MM.1S (cell line): Measurements from ENCODE around the gene FHIT.

Source experiments
- DNase-seq: peaks from one replicate; pipeline ENCODE4 v3.0.0-alpha.2; 2015
- H2AFZ ChIP-seq: fragments of 300-600 bp; sonication (generic); 2 replicates; pipeline ENCODE4 v1.6.0; 2016; ENCODE audit warnings: antibody characterized with exemption, low read length
- H3F3A ChIP-seq: fragments of 300-600 bp; sonication (generic); 2 replicates; pipeline ENCODE4 v1.6.1; 2016; ENCODE audit warnings: mild to moderate bottlenecking, antibody characterized with exemption, low read length, moderate library complexity, mixed read lengths; ENCODE audit not compliant: insufficient read depth
- H3K27ac ChIP-seq: fragments of 300-600 bp; sonication (generic); 2 replicates; pipeline ENCODE4 v1.5.1; 2016; ENCODE audit warnings: mild to moderate bottlenecking, low read length
- H3K27me3 ChIP-seq: fragments of 300-600 bp; sonication (generic); replicated peaks from 2 replicates; pipeline ENCODE4 v1.6.0; 2016; ENCODE audit warnings: low read length; ENCODE audit not compliant: insufficient read depth
- H3K36me3 ChIP-seq: fragments of 300-600 bp; sonication (generic); replicated peaks from 2 replicates; pipeline ENCODE4 v1.6.1; 2016; ENCODE audit warnings: mild to moderate bottlenecking, low read length, mixed read lengths; ENCODE audit not compliant: insufficient read depth
- H3K4me1 ChIP-seq: fragments of 300-600 bp; sonication (generic); 2 replicates; pipeline ENCODE4 v1.6.1; 2016; ENCODE audit warnings: low read length, mixed read lengths
- H3K4me2 ChIP-seq: fragments of 300-600 bp; sonication (generic); 2 replicates; pipeline ENCODE4 v1.6.0; 2016; ENCODE audit warnings: low read depth, low read length
- H3K4me3 ChIP-seq: fragments of 300-600 bp; sonication (generic); 2 replicates; pipeline ENCODE4 v1.5.1; 2016; ENCODE audit warnings: low read length, mixed read lengths
- H3K79me2 ChIP-seq: fragments of 300-600 bp; sonication (generic); 2 replicates; pipeline ENCODE4 v1.6.1; 2016; ENCODE audit warnings: mixed run types, low read length, mixed read lengths
- H3K9ac ChIP-seq: fragments of 300-600 bp; sonication (generic); 2 replicates; pipeline ENCODE4 v1.6.1; 2016; ENCODE audit warnings: low read length, mixed read lengths
- H3K9me2 ChIP-seq: fragments of 300-600 bp; sonication (generic); replicated peaks from 2 replicates; pipeline ENCODE4 v1.6.1; 2016; ENCODE audit warnings: mild to moderate bottlenecking, low read length, mixed read lengths; ENCODE audit not compliant: insufficient read depth
- H3K9me3 ChIP-seq: fragments of 300-600 bp; sonication (generic); replicated peaks from 2 replicates; pipeline ENCODE4 v1.6.1; 2016; ENCODE audit warnings: mild to moderate bottlenecking, low read length, mixed read lengths; ENCODE audit not compliant: insufficient read depth
- H4K20me1 ChIP-seq: fragments of 300-600 bp; sonication (generic); 2 replicates; pipeline ENCODE4 v1.6.1; 2016; ENCODE audit warnings: mild to moderate bottlenecking, low read length, moderate library complexity, mixed read lengths; ENCODE audit not compliant: insufficient read depth
- EZH2 ChIP-seq: fragments of 300-600 bp; sonication (generic); optimal IDR thresholded peaks from 2 replicates; pipeline ENCODE3; 2017; ENCODE audit warnings: low read depth, mild to moderate bottlenecking, antibody characterized with exemption, low read length, mixed read lengths
- EZH2phosphoT487 ChIP-seq: fragments of 300-600 bp; sonication (generic); IDR thresholded peaks from 2 replicates; pipeline ENCODE4 v1.6.1; 2018; ENCODE audit warnings: antibody characterized with exemption, low read length
- TF ChIP-seq, protein P1 (sequence below): fragments of 300-600 bp; sonication (generic); IDR thresholded peaks from 2 replicates; pipeline ENCODE4 v1.5.1; 2016; ENCODE audit warnings: antibody characterized with exemption, low read length, mixed read lengths

The FHIT gene

GRCh38 chr3:60571511-60571910 is 679.7 kb downstream of the FHIT start:
- Histone ChIP-seq H3K79me2 (no peaks in the 10 kb centered on the region), H3K27me3 (no peaks in the 10 kb centered on the region), H2AFZ (no peak overlapping the region), H3K27ac (no peak overlapping the region), H3K36me3 (no peaks in the 10 kb centered on the region), H3K4me1 (no peaks in the 10 kb centered on the region), H3K9me3 (no peaks in the 10 kb centered on the region), H3K4me2 (no peak overlapping the region), H3K9ac (no peak overlapping the region), H4K20me1 (no peaks in the 10 kb centered on the region), H3K9me2 (no peaks in the 10 kb centered on the region), H3F3A (no peaks in the 10 kb centered on the region), H3K4me3 (no peak overlapping the region)
- TF ChIP-seq, protein P1, sequence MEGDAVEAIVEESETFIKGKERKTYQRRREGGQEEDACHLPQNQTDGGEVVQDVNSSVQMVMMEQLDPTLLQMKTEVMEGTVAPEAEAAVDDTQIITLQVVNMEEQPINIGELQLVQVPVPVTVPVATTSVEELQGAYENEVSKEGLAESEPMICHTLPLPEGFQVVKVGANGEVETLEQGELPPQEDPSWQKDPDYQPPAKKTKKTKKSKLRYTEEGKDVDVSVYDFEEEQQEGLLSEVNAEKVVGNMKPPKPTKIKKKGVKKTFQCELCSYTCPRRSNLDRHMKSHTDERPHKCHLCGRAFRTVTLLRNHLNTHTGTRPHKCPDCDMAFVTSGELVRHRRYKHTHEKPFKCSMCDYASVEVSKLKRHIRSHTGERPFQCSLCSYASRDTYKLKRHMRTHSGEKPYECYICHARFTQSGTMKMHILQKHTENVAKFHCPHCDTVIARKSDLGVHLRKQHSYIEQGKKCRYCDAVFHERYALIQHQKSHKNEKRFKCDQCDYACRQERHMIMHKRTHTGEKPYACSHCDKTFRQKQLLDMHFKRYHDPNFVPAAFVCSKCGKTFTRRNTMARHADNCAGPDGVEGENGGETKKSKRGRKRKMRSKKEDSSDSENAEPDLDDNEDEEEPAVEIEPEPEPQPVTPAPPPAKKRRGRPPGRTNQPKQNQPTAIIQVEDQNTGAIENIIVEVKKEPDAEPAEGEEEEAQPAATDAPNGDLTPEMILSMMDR, result no peak
- TF ChIP-seq EZH2, result no peak
- no peak for DNase-seq

DNA sequence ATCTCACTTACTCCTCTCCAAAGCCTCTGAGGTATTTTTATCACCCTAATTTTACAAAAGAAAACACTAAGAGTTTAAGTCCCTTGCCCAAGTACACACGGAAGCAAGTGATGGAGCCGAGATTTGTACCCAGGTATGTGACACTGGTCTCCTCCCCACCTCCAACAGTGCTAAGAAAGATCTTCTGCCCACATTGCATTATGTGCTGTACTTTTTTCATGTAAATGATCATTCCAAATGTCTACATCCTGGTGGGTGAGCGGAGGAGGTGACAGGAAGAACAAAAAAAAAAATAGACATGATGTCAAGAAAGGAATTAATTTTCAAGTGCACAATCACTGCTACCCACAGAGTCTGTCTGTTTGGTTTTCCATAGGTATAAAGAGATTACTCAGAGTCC is 694.1 kb downstream of the FHIT start:
- H3K79me2 ChIP-seq, result no peaks in the 10 kb centered on the region
- H2AFZ ChIP-seq, result no peak overlapping the region
- no peak overlapping the region for H3K4me2 ChIP-seq
- no peak overlapping the region for H3K27ac ChIP-seq
- H3K4me1 ChIP-seq, result peaks cover 12% of the 10 kb centered on the region
- DNase-seq, result no peak
- H3K36me3 ChIP-seq, result no peaks in the 10 kb centered on the region
- no peaks in the 10 kb centered on the region for H3K9me2 ChIP-seq
- no peaks in the 10 kb centered on the region for H3K9me3 ChIP-seq
- no peak overlapping the region for H3K9ac ChIP-seq
- no peaks in the 10 kb centered on the region for H3K27me3 ChIP-seq
- TF ChIP-seq EZH2phosphoT487 (no peak), EZH2 (no peak)
- TF ChIP-seq, protein P1, result no peak
- H4K20me1 ChIP-seq, result no peaks in the 10 kb centered on the region
- H3F3A ChIP-seq, result no peaks in the 10 kb centered on the region; the same call in 1 of the 2 replicates
- H3K4me3 ChIP-seq, result no peak overlapping the region

GRCh38 chr3:60555686-60556354 is 695.4 kb downstream of the FHIT start:
- Histone ChIP-seq H2AFZ (no peak overlapping the region), H3K4me3 (no peak overlapping the region), H3F3A (no peaks in the 10 kb centered on the region; the same call in 1 of the 2 replicates)

More at GRCh38 chr3:60555686-60556354, 695.4 kb downstream of the FHIT start:
- H3K27me3 ChIP-seq, result no peaks in the 10 kb centered on the region
- no peaks in the 10 kb centered on the region for H3K79me2 ChIP-seq
- no peaks in the 10 kb centered on the region for H3K9me3 ChIP-seq
- no peaks in the 10 kb centered on the region for H4K20me1 ChIP-seq
- peaks cover 12% of the 10 kb centered on the region for H3K4me1 ChIP-seq
- H3K9ac ChIP-seq, result no peak overlapping the region
- no peaks in the 10 kb centered on the region for H3K9me2 ChIP-seq
- DNase-seq, result peak; percentile 50
- H3K27ac ChIP-seq, result no peak overlapping the region
- H3K4me2 ChIP-seq, result peak overlapping the region; percentile 20; the same call in 1 of the 2 replicates
- H3K36me3 ChIP-seq, result no peaks in the 10 kb centered on the region
- TF ChIP-seq, protein P1, result no peak
- TF ChIP-seq EZH2phosphoT487 (no peak), EZH2 (no peak)
